Measurements from ENCODE around the gene H2AZ2. TPM values are rescaled to one million over a fixed set of nuclear protein-coding genes. Genes with fewer than 3 reads are reported as not detected.

Gene H2AZ2
- total and polyA plus RNA-seq, 2 of the 4 experiments (the other 2 are of a cell fraction) = 156 to 162 TPM

DNA sequence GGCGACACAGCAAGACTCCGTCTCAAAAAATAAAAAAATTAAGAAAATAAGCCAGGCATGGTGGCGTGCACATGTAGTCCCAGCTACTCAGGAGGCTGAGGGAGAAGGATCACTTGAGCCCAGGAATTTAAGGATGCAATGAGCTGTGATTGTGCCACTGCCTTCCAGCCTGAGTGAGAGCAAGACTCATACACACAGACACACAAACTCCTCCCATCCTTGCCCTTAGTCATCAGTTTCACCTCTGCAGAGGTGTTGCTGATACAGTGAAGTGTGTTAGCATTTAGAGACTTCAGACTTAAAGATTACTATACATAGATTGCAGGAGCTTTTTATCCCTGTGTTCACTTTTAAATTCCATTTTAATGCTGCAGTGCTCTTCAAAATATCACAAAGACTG is 5.5 kb upstream of the H2AZ2 start:
- H2BK20ac ChIP-seq (ENCODE audit: low read depth, low read length) = no peak overlapping the region
- H4K91ac ChIP-seq (ENCODE audit: insufficient read depth, low read depth, low read length) = no peak overlapping the region
- no peak for TF ChIP-seq CHD1 (IDR thresholded peaks at IDR 0.05; ENCODE audit: low read depth, low read length)
- TF ChIP-seq, protein P1, sequence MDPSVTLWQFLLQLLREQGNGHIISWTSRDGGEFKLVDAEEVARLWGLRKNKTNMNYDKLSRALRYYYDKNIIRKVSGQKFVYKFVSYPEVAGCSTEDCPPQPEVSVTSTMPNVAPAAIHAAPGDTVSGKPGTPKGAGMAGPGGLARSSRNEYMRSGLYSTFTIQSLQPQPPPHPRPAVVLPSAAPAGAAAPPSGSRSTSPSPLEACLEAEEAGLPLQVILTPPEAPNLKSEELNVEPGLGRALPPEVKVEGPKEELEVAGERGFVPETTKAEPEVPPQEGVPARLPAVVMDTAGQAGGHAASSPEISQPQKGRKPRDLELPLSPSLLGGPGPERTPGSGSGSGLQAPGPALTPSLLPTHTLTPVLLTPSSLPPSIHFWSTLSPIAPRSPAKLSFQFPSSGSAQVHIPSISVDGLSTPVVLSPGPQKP (IDR thresholded peaks at IDR 0.05; ENCODE audit: borderline replicate concordance, low read depth, low read length) = no peak
- no peak for TF ChIP-seq FOS (IDR thresholded peaks at IDR 0.05; ENCODE audit: low read depth, low read length)
- no peak for TF ChIP-seq MXI1 (IDR thresholded peaks at IDR 0.05; ENCODE audit: borderline replicate concordance, low read depth, low read length)
- no peak for TF ChIP-seq BHLHE40 (IDR thresholded peaks at IDR 0.05; ENCODE audit: low read depth, low read length)
- TF ChIP-seq RAD21 (IDR thresholded peaks at IDR 0.05; ENCODE audit: low read length) = no peak
- TF ChIP-seq, protein P2, sequence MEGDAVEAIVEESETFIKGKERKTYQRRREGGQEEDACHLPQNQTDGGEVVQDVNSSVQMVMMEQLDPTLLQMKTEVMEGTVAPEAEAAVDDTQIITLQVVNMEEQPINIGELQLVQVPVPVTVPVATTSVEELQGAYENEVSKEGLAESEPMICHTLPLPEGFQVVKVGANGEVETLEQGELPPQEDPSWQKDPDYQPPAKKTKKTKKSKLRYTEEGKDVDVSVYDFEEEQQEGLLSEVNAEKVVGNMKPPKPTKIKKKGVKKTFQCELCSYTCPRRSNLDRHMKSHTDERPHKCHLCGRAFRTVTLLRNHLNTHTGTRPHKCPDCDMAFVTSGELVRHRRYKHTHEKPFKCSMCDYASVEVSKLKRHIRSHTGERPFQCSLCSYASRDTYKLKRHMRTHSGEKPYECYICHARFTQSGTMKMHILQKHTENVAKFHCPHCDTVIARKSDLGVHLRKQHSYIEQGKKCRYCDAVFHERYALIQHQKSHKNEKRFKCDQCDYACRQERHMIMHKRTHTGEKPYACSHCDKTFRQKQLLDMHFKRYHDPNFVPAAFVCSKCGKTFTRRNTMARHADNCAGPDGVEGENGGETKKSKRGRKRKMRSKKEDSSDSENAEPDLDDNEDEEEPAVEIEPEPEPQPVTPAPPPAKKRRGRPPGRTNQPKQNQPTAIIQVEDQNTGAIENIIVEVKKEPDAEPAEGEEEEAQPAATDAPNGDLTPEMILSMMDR (conservative IDR thresholded peaks at IDR 0.05; ENCODE audit: low read depth, low read length) = no peak
- TF ChIP-seq, protein P3, sequence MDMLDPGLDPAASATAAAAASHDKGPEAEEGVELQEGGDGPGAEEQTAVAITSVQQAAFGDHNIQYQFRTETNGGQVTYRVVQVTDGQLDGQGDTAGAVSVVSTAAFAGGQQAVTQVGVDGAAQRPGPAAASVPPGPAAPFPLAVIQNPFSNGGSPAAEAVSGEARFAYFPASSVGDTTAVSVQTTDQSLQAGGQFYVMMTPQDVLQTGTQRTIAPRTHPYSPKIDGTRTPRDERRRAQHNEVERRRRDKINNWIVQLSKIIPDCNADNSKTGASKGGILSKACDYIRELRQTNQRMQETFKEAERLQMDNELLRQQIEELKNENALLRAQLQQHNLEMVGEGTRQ (IDR thresholded peaks at IDR 0.05; ENCODE audit: low read depth, low read length) = no peak
- TF ChIP-seq POLR2A (IDR thresholded peaks at IDR 0.05; ENCODE audit: low read depth, low read length) = no peak
- no peaks in the 10 kb centered on the region for H4K20me1 ChIP-seq (ENCODE audit: insufficient read depth, low read length)
- H2BK5ac ChIP-seq (ENCODE audit: low read depth, low read length, poor library complexity, severe bottlenecking) = no peak overlapping the region
- no peaks in the 10 kb centered on the region for H3K9me3 ChIP-seq (ENCODE audit: control insufficient read depth, insufficient read depth, low read length)
- in situ Hi-C loops (cut with MboI; ENCODE audit: low sequenced_read_pairs) (loop anchor here (10.0 kb wide), 1 partner anchor 281 kb away; no protein-coding TSS in a partner anchor), dilution Hi-C loops (cut with HindIII; ENCODE audit: low sequenced_read_pairs, unreplicated experiment) (no loop called here), intact Hi-C loops (cut with micrococcal nuclease) (no loop called here)
- H2BK15ac ChIP-seq (ENCODE audit: low read depth, low read length) = no peak overlapping the region
- no peak overlapping the region for H3K4me2 ChIP-seq (ENCODE audit: low read depth, low read length)
- H2AK5ac ChIP-seq (ENCODE audit: low read depth, low read length) = no peak overlapping the region
- no peaks in the 10 kb centered on the region for H3K27me3 ChIP-seq (ENCODE audit: control insufficient read depth, insufficient read depth, low read length)
- H3K4me1 ChIP-seq (ENCODE audit: control insufficient read depth, insufficient read depth, low read length) = peaks cover 4% of the 10 kb centered on the region
- no peak overlapping the region for H3K56ac ChIP-seq (ENCODE audit: extremely low read depth, insufficient read depth, low read length)
- H3K23ac ChIP-seq (ENCODE audit: low read depth, low read length) = no peak overlapping the region
- no peak overlapping the region for H3K27ac ChIP-seq (ENCODE audit: insufficient read depth, low read length)
- WGBS, 2 experiments (ENCODE audit: extremely low coverage in 2 of 2, insufficient read length in 1 of 2) = no CpG with 5 or more reads among the region's 3 CpGs
- no peak overlapping the region for H4K5ac ChIP-seq (ENCODE audit: low read depth, low read length)
- no peak overlapping the region for H2AFZ ChIP-seq (replicated peaks; ENCODE audit: low read length, poor library complexity)
- ChIA-PET CTCF (no interaction called here), POLR2A (ENCODE audit: unreplicated experiment) (interaction anchor here (0.5 kb wide), 1 partner anchor 984 kb away, joined by 4 read pairs; the partner anchor contains the start of gene MRPS24)
- H3K9ac ChIP-seq (ENCODE audit: low read depth, low read length) = no peak overlapping the region
- no peak overlapping the region for H3K14ac ChIP-seq (replicated peaks; ENCODE audit: low read depth, low read length)
- H3K36me3 ChIP-seq (ENCODE audit: control insufficient read depth, insufficient read depth, low read length) = no peaks in the 10 kb centered on the region
- no peak overlapping the region for H3K4me3 ChIP-seq (ENCODE audit: insufficient read depth, low read depth, low read length)
- no peak for DNase-seq
- no peak overlapping the region for H4K8ac ChIP-seq (ENCODE audit: low read depth in 2 of 2, low read length in 2 of 2)
- H3K9me1 ChIP-seq (ENCODE audit: insufficient read depth, low read length) = peaks cover 3% of the 10 kb centered on the region; the same call in 1 of the 2 replicates
- peaks cover 0 to 8% of the 10 kb centered on the region in 2 experiments; a peak in 1 of 4 replicates for H3K79me1 ChIP-seq (ENCODE audit: low read depth in 1 of 2, low read length in 2 of 2)
- BruUV-seq (replicated peaks) = no TSS peak
- no peak for ATAC-seq (ENCODE audit: low read depth)
- H2AK9ac ChIP-seq (replicated peaks; ENCODE audit: low read depth, low read length, poor library complexity) = no peak overlapping the region
- no peak overlapping the region for H3K4ac ChIP-seq (ENCODE audit: low read depth, low read length)
- no peak overlapping the region for H2BK120ac ChIP-seq (ENCODE audit: low read depth, low read length)
- H3K18ac ChIP-seq (ENCODE audit: low read depth, low read length) = no peak overlapping the region
